Mononuclear cell (primary cell): ENCODE data around the gene SDCCAG8. TPM values are rescaled to one million over a fixed set of nuclear protein-coding genes. Genes with fewer than 3 reads are reported as not detected.

Experiments
- H3K27me3 ChIP-seq: 2 replicates; pipeline ENCODE4 v1.6.0; 2011; ENCODE audit warnings: low read length, control low read depth; ENCODE audit not compliant: insufficient read depth
- H3K4me1 ChIP-seq: 2 replicates; pipeline ENCODE4 v1.5.1; 2011; ENCODE audit warnings: mild to moderate bottlenecking, low read length, control low read depth; ENCODE audit not compliant: insufficient read depth
- H3K4me3 ChIP-seq: 2 replicates; pipeline ENCODE4 v1.5.1; 2011; ENCODE audit warnings: mild to moderate bottlenecking, low read length, moderate library complexity
- H3K9me3 ChIP-seq: 2 replicates; pipeline ENCODE4 v1.5.1; 2011; ENCODE audit warnings: low read depth, mild to moderate bottlenecking, control low read depth, low read length
- total RNA-seq: library from RNA; depleted of rRNA; stranded (reverse); fragments of >200 nt; gene quantifications from one replicate; pipeline ENCODE4 v1.2.3, GENCODE V29; 2012

SDCCAG8 gene
- total RNA-seq, 1 donor = 29.3 TPM

DNA sequence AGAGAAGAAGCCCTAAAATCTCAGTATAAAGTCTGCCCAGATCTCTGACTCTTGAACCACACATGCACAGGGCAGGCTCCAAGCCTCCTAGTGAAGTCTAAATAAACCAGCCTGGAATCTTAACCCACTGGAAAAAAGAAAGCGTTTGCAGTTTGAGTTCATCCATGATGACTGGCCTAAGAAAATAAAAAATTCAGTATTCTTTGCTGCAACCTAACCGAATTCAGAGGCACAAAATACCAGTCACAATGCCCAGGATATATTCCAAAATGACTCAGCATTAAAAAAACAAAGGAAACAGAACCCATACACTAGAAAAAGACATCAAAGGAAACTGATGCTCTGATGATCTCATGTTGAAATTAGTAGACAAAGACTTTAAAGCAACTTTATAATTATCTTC, 269.2 kb downstream of the SDCCAG8 start:
- Histone ChIP-seq H3K4me1 (no peaks in the 10 kb centered on the region), H3K27me3 (no peaks in the 10 kb centered on the region), H3K4me3 (no peak overlapping the region), H3K9me3 (no peaks in the 10 kb centered on the region)

DNA sequence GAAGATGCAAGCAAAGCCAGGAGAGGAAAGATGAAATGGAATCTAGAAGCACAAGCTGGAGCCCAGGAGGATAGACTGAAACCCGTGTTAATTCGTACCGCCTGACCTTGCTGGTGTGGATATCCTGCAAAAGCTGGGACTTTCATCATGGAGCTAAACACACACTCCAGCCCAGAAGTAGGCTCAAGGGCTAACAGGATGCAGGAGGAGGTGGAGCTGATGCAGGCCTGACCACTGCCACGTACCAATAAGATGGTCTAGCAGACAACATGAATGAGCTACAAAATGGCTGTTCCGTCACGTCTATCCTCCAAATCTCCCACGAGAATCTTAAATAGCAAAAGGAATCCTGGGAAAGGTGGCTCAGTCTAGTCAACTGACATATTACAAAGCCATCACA, 270.3 kb downstream of the SDCCAG8 start:
- Histone ChIP-seq H3K4me3 (no peak overlapping the region), H3K4me1 (no peaks in the 10 kb centered on the region), H3K27me3 (no peaks in the 10 kb centered on the region), H3K9me3 (no peaks in the 10 kb centered on the region)

DNA sequence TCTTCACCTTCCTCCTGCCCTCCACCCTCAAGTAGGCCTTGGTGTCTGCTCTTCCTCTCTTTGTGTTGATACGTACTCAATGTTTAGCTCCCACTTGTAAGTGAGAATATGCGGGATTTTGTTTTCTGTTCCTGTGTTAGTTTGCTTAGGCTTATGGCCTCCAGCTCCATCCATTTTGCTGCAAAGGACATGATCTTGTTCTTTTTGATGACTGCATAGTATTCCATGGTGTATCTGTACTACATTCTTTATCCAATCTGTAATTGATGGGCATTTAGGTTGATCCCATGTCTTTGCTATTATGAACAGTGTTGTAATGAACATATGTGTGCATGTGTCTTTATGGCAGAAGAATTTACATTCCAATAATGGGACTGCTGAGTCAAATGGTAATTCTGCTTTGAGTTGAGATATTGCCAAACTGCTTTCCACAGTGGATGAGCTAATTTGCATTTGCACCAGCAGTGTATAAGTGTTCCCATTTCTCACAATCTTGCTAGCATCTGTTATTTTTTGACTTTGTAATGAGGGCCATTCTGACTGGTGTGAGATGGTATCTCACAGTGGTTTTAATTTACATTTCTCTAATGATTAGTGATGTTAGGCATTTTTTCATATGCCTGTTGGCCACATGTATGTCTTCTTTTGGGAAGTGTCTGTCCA, 272.7 kb downstream of the SDCCAG8 start:
- H3K9me3 ChIP-seq = no peaks in the 10 kb centered on the region
- H3K27me3 ChIP-seq = no peaks in the 10 kb centered on the region
- H3K4me3 ChIP-seq = no peak overlapping the region
- no peaks in the 10 kb centered on the region for H3K4me1 ChIP-seq

DNA sequence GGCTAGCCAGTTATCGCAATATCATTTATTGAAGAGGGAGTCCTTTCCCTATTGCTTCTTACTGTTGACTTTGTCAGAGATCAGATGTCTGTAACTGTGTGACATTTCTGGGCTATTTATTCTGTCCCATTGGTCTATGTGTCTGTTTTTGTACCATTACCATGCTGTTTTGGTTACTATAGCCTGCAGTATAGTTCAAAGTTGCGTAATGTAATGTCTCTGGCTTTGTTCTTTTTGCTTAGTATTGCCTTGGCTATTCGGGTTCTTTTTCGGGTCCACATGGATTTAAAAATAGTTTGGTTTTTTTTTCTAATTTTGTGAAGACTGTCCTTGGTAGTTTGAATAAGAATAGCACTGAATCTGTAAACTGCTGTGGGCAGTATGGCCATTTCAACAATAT, 273.7 kb downstream of the SDCCAG8 start:
- H3K4me1 ChIP-seq = no peaks in the 10 kb centered on the region
- H3K4me3 ChIP-seq = no peak overlapping the region
- H3K9me3 ChIP-seq = no peaks in the 10 kb centered on the region
- no peaks in the 10 kb centered on the region for H3K27me3 ChIP-seq

DNA sequence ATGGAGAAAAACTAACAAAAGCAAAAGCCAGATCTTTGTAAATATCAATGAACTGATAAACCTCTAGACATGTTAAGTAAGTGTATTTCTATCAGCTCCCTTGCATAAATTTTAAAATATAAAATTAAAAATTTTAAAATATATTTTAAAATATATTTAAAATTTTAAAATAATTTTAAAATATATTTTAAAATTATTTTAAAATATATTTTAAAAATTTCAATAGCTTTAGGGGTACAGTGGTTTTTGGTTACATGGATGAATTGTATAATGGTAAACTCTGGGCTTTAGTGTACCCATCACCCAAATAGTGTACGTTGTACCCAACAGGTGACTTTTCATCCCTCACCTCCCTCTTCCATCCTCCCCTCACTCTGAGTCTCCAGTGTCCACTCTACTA, 279.2 kb downstream of the SDCCAG8 start:
- no peak overlapping the region for H3K4me3 ChIP-seq
- H3K9me3 ChIP-seq = no peaks in the 10 kb centered on the region
- H3K27me3 ChIP-seq = no peaks in the 10 kb centered on the region
- H3K4me1 ChIP-seq = no peaks in the 10 kb centered on the region

DNA sequence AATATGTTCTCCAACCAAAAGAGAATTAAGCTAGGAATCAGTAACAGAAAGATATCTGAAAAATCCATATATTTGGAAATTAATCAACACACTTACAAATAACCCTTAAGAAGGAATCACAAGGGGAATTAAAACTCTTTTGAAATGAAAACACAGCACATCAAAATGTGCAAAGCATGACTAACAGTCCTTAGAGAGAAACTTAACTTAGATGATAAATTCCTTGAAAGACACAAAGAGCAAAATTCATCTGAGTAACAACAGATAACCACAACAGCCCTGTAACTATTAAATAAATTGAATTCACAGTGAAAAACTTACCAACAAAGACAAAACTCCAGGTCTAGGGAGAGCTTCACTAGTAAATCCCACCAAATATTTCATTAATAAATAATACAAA, 283.8 kb downstream of the SDCCAG8 start:
- no peaks in the 10 kb centered on the region for H3K27me3 ChIP-seq
- no peaks in the 10 kb centered on the region for H3K9me3 ChIP-seq
- no peak overlapping the region for H3K4me3 ChIP-seq
- H3K4me1 ChIP-seq = no peaks in the 10 kb centered on the region

DNA sequence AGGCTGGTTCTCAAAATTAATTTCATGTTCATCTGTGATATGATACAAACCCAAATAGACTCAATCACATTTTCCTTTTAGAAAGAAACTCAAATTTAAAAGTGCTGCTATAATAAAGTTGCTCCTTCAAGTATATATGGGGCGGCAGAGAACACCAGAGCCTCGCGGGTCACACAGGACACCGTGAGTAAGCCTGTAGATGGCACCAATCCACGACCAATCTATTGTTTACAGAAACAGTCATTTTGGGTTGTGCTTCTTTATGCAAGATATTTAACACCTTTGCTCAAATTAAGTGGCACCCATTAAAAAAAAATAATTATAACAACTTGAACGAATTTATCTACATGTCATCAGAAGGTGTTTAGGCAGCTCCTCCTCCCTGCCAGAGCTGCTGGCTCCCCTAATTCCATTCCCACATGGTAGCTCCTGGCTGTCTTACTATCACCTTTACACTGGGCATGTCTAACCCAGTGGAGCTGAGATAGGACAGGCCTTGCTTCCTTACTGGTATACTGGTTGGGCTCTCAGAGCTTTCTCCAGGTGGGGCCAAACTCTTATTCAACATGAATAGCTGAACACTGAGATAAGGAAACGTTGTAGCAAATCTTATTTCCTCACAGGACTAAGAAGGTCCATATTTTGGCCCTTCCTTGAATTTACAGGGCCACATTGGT, 287.0 kb downstream of the SDCCAG8 start:
- H3K27me3 ChIP-seq = no peaks in the 10 kb centered on the region
- no peaks in the 10 kb centered on the region for H3K9me3 ChIP-seq
- H3K4me1 ChIP-seq = no peaks in the 10 kb centered on the region
- no peak overlapping the region for H3K4me3 ChIP-seq

DNA sequence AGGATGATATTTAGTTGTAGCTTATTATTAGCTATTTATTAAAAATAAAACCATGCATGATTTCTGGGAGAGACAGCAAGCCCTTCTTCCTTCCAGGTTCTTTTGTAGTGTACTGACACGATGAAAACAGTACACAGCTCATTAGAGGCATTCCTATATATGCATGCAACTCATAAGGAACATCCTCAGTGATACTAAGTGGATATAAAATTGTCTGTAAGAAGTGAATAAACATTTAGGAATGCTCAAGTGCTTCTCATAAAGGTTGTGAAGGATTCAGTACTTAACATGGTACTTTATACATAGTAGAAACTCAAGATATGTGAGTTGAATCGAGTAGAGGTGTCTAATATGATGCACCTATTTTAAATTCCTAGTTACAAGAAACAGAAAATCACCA, 287.7 kb downstream of the SDCCAG8 start:
- Histone ChIP-seq H3K27me3 (no peaks in the 10 kb centered on the region), H3K4me1 (no peaks in the 10 kb centered on the region), H3K4me3 (no peak overlapping the region), H3K9me3 (no peaks in the 10 kb centered on the region)

DNA sequence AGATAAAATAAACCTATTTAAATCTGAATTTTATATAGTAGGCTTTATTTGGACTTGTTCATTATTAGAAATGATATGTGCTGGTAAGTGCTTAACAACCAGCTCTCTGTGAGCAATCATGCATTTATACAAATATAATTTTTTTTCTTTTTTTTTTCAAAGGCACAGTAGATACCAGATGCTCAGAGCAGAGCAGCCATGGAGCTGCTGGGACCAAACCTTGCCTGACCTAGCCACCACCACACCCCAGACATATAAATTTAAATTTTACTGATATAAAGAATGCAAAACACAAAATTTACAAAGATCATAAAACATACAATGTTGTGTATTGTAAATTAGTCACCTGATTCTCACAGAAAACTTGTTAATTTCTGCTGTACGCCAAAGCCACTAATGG, 290.6 kb downstream of the SDCCAG8 start:
- no peak overlapping the region for H3K4me3 ChIP-seq
- no peaks in the 10 kb centered on the region for H3K4me1 ChIP-seq
- no peaks in the 10 kb centered on the region for H3K27me3 ChIP-seq
- no peaks in the 10 kb centered on the region for H3K9me3 ChIP-seq

DNA sequence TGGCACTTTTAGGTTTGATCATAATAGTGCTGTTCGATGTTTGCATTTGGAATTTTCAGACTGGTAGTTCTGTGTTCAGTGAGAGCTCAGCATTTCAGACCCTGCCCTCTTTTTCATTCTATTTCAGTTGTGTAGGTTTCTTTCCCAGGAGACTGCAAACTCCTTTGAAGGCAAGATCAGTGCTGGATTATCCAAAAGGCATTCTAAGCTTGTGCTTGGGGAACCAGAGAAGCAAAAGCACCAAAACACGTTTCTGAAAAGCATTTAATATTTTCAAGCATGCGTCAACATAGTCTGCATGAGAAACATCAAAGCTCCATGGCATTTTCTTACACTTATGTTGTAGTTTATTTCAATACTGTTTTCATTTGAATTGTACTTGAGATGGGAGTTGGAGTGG, 292.1 kb downstream of the SDCCAG8 start:
- Histone ChIP-seq H3K27me3 (no peaks in the 10 kb centered on the region), H3K4me1 (no peaks in the 10 kb centered on the region), H3K4me3 (no peak overlapping the region), H3K9me3 (no peaks in the 10 kb centered on the region)

DNA sequence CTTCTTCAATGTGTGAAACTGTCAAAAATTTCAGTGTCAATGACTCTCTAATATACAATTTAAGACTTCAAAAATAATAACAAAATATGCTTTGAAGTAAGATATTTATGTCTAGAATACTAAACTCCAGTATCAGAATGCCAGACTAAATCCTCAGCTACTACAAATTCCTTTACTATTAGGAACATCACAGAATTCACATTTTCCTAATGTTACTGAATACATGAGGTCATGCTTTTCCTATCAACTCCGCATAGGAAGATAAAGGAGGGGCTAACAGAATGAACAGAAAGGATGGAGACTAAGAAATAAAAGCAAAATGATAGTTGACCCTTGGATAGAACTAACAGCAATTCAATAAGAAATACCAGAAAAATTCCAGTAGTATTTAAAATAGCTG, 292.7 kb downstream of the SDCCAG8 start:
- no peak overlapping the region for H3K4me3 ChIP-seq
- no peaks in the 10 kb centered on the region for H3K4me1 ChIP-seq
- H3K27me3 ChIP-seq = no peaks in the 10 kb centered on the region
- no peaks in the 10 kb centered on the region for H3K9me3 ChIP-seq

DNA sequence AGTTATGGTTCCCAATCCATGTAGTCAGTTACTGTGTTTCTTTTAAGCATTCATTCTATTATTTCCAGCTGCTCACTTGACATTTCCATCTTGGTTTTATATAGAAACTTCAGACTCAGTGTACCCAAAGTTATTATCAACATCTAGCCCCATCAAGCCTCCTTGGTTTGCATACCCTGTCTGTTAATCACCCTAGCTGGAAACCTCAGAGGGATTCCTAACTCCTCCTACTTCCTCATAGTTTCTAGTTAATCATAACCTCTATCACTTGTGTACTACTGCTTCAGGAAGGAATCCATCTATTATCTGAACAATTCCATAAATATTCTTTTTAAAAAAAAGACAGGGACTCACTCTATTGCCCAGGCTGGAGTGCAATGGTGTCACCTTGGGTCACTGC, 293.3 kb downstream of the SDCCAG8 start:
- no peak overlapping the region for H3K4me3 ChIP-seq
- no peaks in the 10 kb centered on the region for H3K4me1 ChIP-seq
- H3K27me3 ChIP-seq = no peaks in the 10 kb centered on the region
- H3K9me3 ChIP-seq = no peaks in the 10 kb centered on the region

Other genes starting within 250 kb of the SDCCAG8 start
- 50.8 TPM for gene CEP170, start 760 bp upstream of the SDCCAG8 start, total RNA-seq